Esophagus squamous epithelium (tissue), 5 donors: ENCODE measurements around the gene COQ8A. TPM values are rescaled to one million over a fixed set of nuclear protein-coding genes. Genes with fewer than 3 reads are reported as not detected.

ENCODE experiments used
- DNase-seq: peaks from one replicate; lab custom pipeline; 2025; lab: John Stamatoyannopoulos, UW
- H3K27ac ChIP-seq, 4 donors: fragments of 200-600 bp; sonication (generic); one replicate each; pipeline ENCODE4 v1.5.1; 2016 to 2019; ENCODE audit warnings: mild to moderate bottlenecking in 1 of 4
- H3K27me3 ChIP-seq, 4 donors: fragments of 200-600 bp; sonication (generic); 1 replicate in 3 of 4; 2 replicates in 1 of 4; pipeline versions ENCODE4 v1.5.1 to v1.6.0; 2017 to 2021; ENCODE audit warnings: antibody characterized with exemption in 1 of 4
- H3K36me3 ChIP-seq, 3 donors: fragments of 200-600 bp; sonication (generic); one replicate each; pipeline ENCODE4 v1.5.1; 2016 to 2019
- H3K4me1 ChIP-seq, 3 donors: fragments of 200-600 bp; sonication (generic); one replicate each; pipeline ENCODE4 v1.5.1; 2017 to 2019
- H3K4me3 ChIP-seq, 4 donors: fragments of 200-600 bp; sonication (generic); 1 replicate in 3 of 4; 2 replicates in 1 of 4; pipeline ENCODE4 v1.5.1; 2016 to 2019; ENCODE audit warnings: mild to moderate bottlenecking in 2 of 4, moderate library complexity in 1 of 4
- H3K9me3 ChIP-seq, 3 donors: fragments of 200-600 bp; sonication (generic); one replicate each; pipeline ENCODE4 v1.5.1; 2016 to 2019
- CTCF ChIP-seq, 6 experiments: fragments of 450-650 bp in 4 of 6; fragments of 200-600 bp in 2 of 6; sonication (generic) in 2 of 6; IDR thresholded peaks; one replicate each; pipeline ENCODE4 v1.5.1; 2016 to 2019; ENCODE audit warnings: antibody characterized with exemption in 6 of 6, mild to moderate bottlenecking in 4 of 6, moderate library complexity in 4 of 6
- POLR2A ChIP-seq, 4 donors: fragments of 450-650 bp; IDR thresholded peaks; one replicate each; pipeline ENCODE4 v1.6.1; 2017; ENCODE audit warnings: antibody characterized with exemption in 4 of 4, mild to moderate bottlenecking in 4 of 4, moderate library complexity in 3 of 4
- WGBS, 2 donors: methylation state at CpG; one replicate each; pipeline ENCODE4 v1.1.5; 2018; 5-methylcytosine and 5-hydroxymethylcytosine counted together
- intact Hi-C: fragments of 100-400 bp; cut with DNase I; formaldehyde crosslinking; loops from one replicate; pipeline ENCODE4 v1.15.0; 2022
- total RNA-seq, 4 donors: library from RNA; depleted of rRNA; stranded (reverse); fragments of >200 nt; gene quantifications; one replicate each; pipeline ENCODE4 v1.1.0, GENCODE V29; 2016
- donor health status: DM: yes; HTN: yes; CAD: no.

Gene COQ8A
- total RNA-seq, 4 donors from 2014 or later: 9.3 to 37.8 (median 16.9) TPM

GRCh38 chr1:226980122-226980560 lies 40.0 kb downstream of the COQ8A start:
- Histone ChIP-seq H3K27me3 (no peaks in the 10 kb centered on the region), H3K27ac (no peak overlapping the region), H3K9me3 (no peaks in the 10 kb centered on the region), H3K36me3 (peaks cover 6 to 85% (median 6%) of the 10 kb centered on the region in 3 donors), H3K4me3 (no peak overlapping the region), H3K4me1 (peaks cover 1 to 16% (median 6%) of the 10 kb centered on the region in 3 donors)
- no CpG with 5 or more reads among the region's 4 CpGs for WGBS, 2 donors
- intact Hi-C loops: no loop called here
- DNase-seq: no peak
- no peak for TF ChIP-seq CTCF (IDR thresholded peaks at IDR 0.05)
- TF ChIP-seq POLR2A (IDR thresholded peaks at IDR 0.05): no peak

GRCh38 chr1:226980565-226981385 lies 40.7 kb downstream of the COQ8A start:
- 85 to 92% methylated on average over 8 to 10 of the region's 26 CpGs for WGBS, 2 donors
- H3K4me1 ChIP-seq: peaks cover 0 to 16% (median 0%) of the 10 kb centered on the region in 3 donors
- no peaks in the 10 kb centered on the region for H3K27me3 ChIP-seq
- peaks cover 6 to 91% (median 9%) of the 10 kb centered on the region in 3 donors for H3K36me3 ChIP-seq
- intact Hi-C loops: no loop called here
- no peaks in the 10 kb centered on the region for H3K9me3 ChIP-seq
- no peak overlapping the region for H3K4me3 ChIP-seq
- H3K27ac ChIP-seq: no peak overlapping the region
- DNase-seq: no peak
- TF ChIP-seq CTCF (IDR thresholded peaks at IDR 0.05) (no peak), POLR2A (IDR thresholded peaks at IDR 0.05) (no peak)

- Histone ChIP-seq H3K36me3 (peaks cover 6 to 98% (median 9%) of the 10 kb centered on the region in 3 donors), H3K4me1 (peaks cover 0 to 21% (median 0%) of the 10 kb centered on the region in 3 donors), H3K27me3 (no peaks in the 10 kb centered on the region), H3K9me3 (no peaks in the 10 kb centered on the region), H3K27ac (no peak overlapping the region), H3K4me3 (no peak overlapping the region)
- DNase-seq: no peak
- 76 to 92% methylated on average over 2 to 3 of the region's 12 CpGs for WGBS, 2 donors
- TF ChIP-seq POLR2A (IDR thresholded peaks at IDR 0.05) (no peak), CTCF (IDR thresholded peaks at IDR 0.05) (no peak)
- intact Hi-C loops: no loop called here
These were observed 41.3 kb downstream of the COQ8A start for GRCh38 chr1:226981386-226981817.

GRCh38 chr1:226981838-226982237 lies 41.7 kb downstream of the COQ8A start:
- H3K36me3 ChIP-seq: peaks cover 6 to 100% (median 9%) of the 10 kb centered on the region in 3 donors
- peaks cover 0 to 25% (median 0%) of the 10 kb centered on the region in 3 donors for H3K4me1 ChIP-seq
- no peaks in the 10 kb centered on the region for H3K27me3 ChIP-seq
- intact Hi-C loops: no loop called here
- no peak for TF ChIP-seq CTCF (IDR thresholded peaks at IDR 0.05)
- TF ChIP-seq POLR2A (IDR thresholded peaks at IDR 0.05): no peak
- no peak overlapping the region for H3K27ac ChIP-seq
- WGBS, 2 donors: 77% methylated on average over 5 of the region's 18 CpGs; no CpG with 5 or more reads in 1 of the 2 donors
- H3K9me3 ChIP-seq: no peaks in the 10 kb centered on the region
- H3K4me3 ChIP-seq: no peak overlapping the region
- no peak for DNase-seq
